MM.1S (cell line): Measurements from ENCODE around the gene TANGO2.

Experiments
- DNase-seq: peaks from one replicate; pipeline ENCODE4 v3.0.0-alpha.2; 2015
- H2AFZ ChIP-seq: fragments of 300-600 bp; sonication (generic); 2 replicates; pipeline ENCODE4 v1.6.0; 2016; ENCODE audit warnings: antibody characterized with exemption, low read length
- H3F3A ChIP-seq: fragments of 300-600 bp; sonication (generic); 2 replicates; pipeline ENCODE4 v1.6.1; 2016; ENCODE audit warnings: mild to moderate bottlenecking, antibody characterized with exemption, low read length, moderate library complexity, mixed read lengths; ENCODE audit not compliant: insufficient read depth
- H3K27ac ChIP-seq: fragments of 300-600 bp; sonication (generic); 2 replicates; pipeline ENCODE4 v1.5.1; 2016; ENCODE audit warnings: mild to moderate bottlenecking, low read length
- H3K27me3 ChIP-seq: fragments of 300-600 bp; sonication (generic); replicated peaks from 2 replicates; pipeline ENCODE4 v1.6.0; 2016; ENCODE audit warnings: low read length; ENCODE audit not compliant: insufficient read depth
- H3K36me3 ChIP-seq: fragments of 300-600 bp; sonication (generic); replicated peaks from 2 replicates; pipeline ENCODE4 v1.6.1; 2016; ENCODE audit warnings: mild to moderate bottlenecking, low read length, mixed read lengths; ENCODE audit not compliant: insufficient read depth
- H3K4me1 ChIP-seq: fragments of 300-600 bp; sonication (generic); 2 replicates; pipeline ENCODE4 v1.6.1; 2016; ENCODE audit warnings: low read length, mixed read lengths
- H3K4me2 ChIP-seq: fragments of 300-600 bp; sonication (generic); 2 replicates; pipeline ENCODE4 v1.6.0; 2016; ENCODE audit warnings: low read depth, low read length
- H3K4me3 ChIP-seq: fragments of 300-600 bp; sonication (generic); 2 replicates; pipeline ENCODE4 v1.5.1; 2016; ENCODE audit warnings: low read length, mixed read lengths
- H3K79me2 ChIP-seq: fragments of 300-600 bp; sonication (generic); 2 replicates; pipeline ENCODE4 v1.6.1; 2016; ENCODE audit warnings: mixed run types, low read length, mixed read lengths
- H3K9ac ChIP-seq: fragments of 300-600 bp; sonication (generic); 2 replicates; pipeline ENCODE4 v1.6.1; 2016; ENCODE audit warnings: low read length, mixed read lengths
- H3K9me2 ChIP-seq: fragments of 300-600 bp; sonication (generic); replicated peaks from 2 replicates; pipeline ENCODE4 v1.6.1; 2016; ENCODE audit warnings: mild to moderate bottlenecking, low read length, mixed read lengths; ENCODE audit not compliant: insufficient read depth
- H3K9me3 ChIP-seq: fragments of 300-600 bp; sonication (generic); replicated peaks from 2 replicates; pipeline ENCODE4 v1.6.1; 2016; ENCODE audit warnings: mild to moderate bottlenecking, low read length, mixed read lengths; ENCODE audit not compliant: insufficient read depth
- H4K20me1 ChIP-seq: fragments of 300-600 bp; sonication (generic); 2 replicates; pipeline ENCODE4 v1.6.1; 2016; ENCODE audit warnings: mild to moderate bottlenecking, low read length, moderate library complexity, mixed read lengths; ENCODE audit not compliant: insufficient read depth
- CTCF ChIP-seq: fragments of 300-600 bp; sonication (generic); IDR thresholded peaks from 2 replicates; pipeline ENCODE4 v1.5.1; 2016; ENCODE audit warnings: antibody characterized with exemption, low read length, mixed read lengths
- EZH2 ChIP-seq: fragments of 300-600 bp; sonication (generic); optimal IDR thresholded peaks from 2 replicates; pipeline ENCODE3; 2017; ENCODE audit warnings: low read depth, mild to moderate bottlenecking, antibody characterized with exemption, low read length, mixed read lengths
- EZH2phosphoT487 ChIP-seq: fragments of 300-600 bp; sonication (generic); IDR thresholded peaks from 2 replicates; pipeline ENCODE4 v1.6.1; 2018; ENCODE audit warnings: antibody characterized with exemption, low read length

Gene TANGO2

GRCh38 chr22:20102203-20102780, 81.4 kb downstream of the TANGO2 start:
- Histone ChIP-seq H3K4me2 (no peak overlapping the region), H3K27me3 (no peaks in the 10 kb centered on the region), H2AFZ (no peak overlapping the region), H4K20me1 (no peaks in the 10 kb centered on the region), H3K9ac (no peak overlapping the region), H3K9me2 (no peaks in the 10 kb centered on the region), H3K27ac (no peak overlapping the region), H3K9me3 (no peaks in the 10 kb centered on the region), H3K79me2 (peaks cover 54% of the 10 kb centered on the region), H3K4me3 (no peak overlapping the region), H3F3A (no peaks in the 10 kb centered on the region), H3K36me3 (peaks cover 12% of the 10 kb centered on the region), H3K4me1 (no peaks in the 10 kb centered on the region)
- no peak for TF ChIP-seq EZH2phosphoT487
- no peak for TF ChIP-seq CTCF
- TF ChIP-seq EZH2: no peak
- DNase-seq: no peak

GRCh38 chr22:20105456-20106204, 84.7 kb downstream of the TANGO2 start:
- Histone ChIP-seq H3K9me2 (no peaks in the 10 kb centered on the region), H3K36me3 (peaks cover 9% of the 10 kb centered on the region), H3K79me2 (peaks cover 35% of the 10 kb centered on the region), H2AFZ (no peak overlapping the region), H3K9me3 (no peaks in the 10 kb centered on the region), H3K4me3 (no peak overlapping the region), H3K27ac (no peak overlapping the region), H3K4me2 (no peak overlapping the region), H3K4me1 (no peaks in the 10 kb centered on the region), H3K9ac (no peak overlapping the region), H4K20me1 (no peaks in the 10 kb centered on the region), H3K27me3 (no peaks in the 10 kb centered on the region), H3F3A (peaks cover 12% of the 10 kb centered on the region)
- no peak for DNase-seq
- TF ChIP-seq CTCF (no peak), EZH2phosphoT487 (no peak), EZH2 (no peak)

- H3K4me3 ChIP-seq: no peak overlapping the region
- H3K9me2 ChIP-seq: no peaks in the 10 kb centered on the region
- H2AFZ ChIP-seq: no peak overlapping the region
- H3K9me3 ChIP-seq: no peaks in the 10 kb centered on the region
- TF ChIP-seq EZH2phosphoT487 (no peak), CTCF (no peak), EZH2 (no peak)
- H3K4me2 ChIP-seq: no peak overlapping the region
- DNase-seq: no peak
- H4K20me1 ChIP-seq: no peaks in the 10 kb centered on the region
- no peak overlapping the region for H3K27ac ChIP-seq
- H3K36me3 ChIP-seq: peaks cover 9% of the 10 kb centered on the region
- no peak overlapping the region for H3K9ac ChIP-seq
- no peaks in the 10 kb centered on the region for H3K27me3 ChIP-seq
- H3F3A ChIP-seq: peaks cover 16% of the 10 kb centered on the region
- no peaks in the 10 kb centered on the region for H3K4me1 ChIP-seq
- H3K79me2 ChIP-seq: peaks cover 32% of the 10 kb centered on the region
Observed at GRCh38 chr22:20106205-20106848, 85.4 kb downstream of the TANGO2 start.
